Upper lobe of right lung (tissue), 1 donor: ENCODE data around the gene POLR1A. TPM values are rescaled to one million over a fixed set of nuclear protein-coding genes. Genes with fewer than 3 reads are reported as not detected.

ENCODE experiments used
- ATAC-seq: fragments of 200-7000 bp; cut with Tn5 transposase; one replicate; pipeline ENCODE4 v1.9.1; 2020; ENCODE audit warnings: mild to moderate bottlenecking, moderate library complexity
- DNase-seq: peaks from one replicate; pipeline ENCODE4 v3.0.0-alpha.2; 2020
- H3K27ac ChIP-seq: fragments of 200-600 bp; one replicate; pipeline ENCODE4 v1.8.0; 2022
- H3K27me3 ChIP-seq: fragments of 200-600 bp; one replicate; pipeline ENCODE4 v1.8.0; 2022; ENCODE audit warnings: mild to moderate bottlenecking
- H3K36me3 ChIP-seq: fragments of 200-600 bp; one replicate; pipeline ENCODE4 v1.8.0; 2022
- H3K4me1 ChIP-seq: fragments of 200-600 bp; one replicate; pipeline ENCODE4 v1.8.0; 2022
- H3K4me3 ChIP-seq: fragments of 200-600 bp; one replicate; pipeline ENCODE4 v1.8.0; 2022; ENCODE audit warnings: mild to moderate bottlenecking
- H3K9me3 ChIP-seq: fragments of 200-600 bp; one replicate; pipeline ENCODE4 v1.8.0; 2022
- CTCF ChIP-seq: fragments of 200-600 bp; IDR thresholded peaks from one replicate; pipeline ENCODE4 v1.8.0; 2022; ENCODE audit warnings: antibody characterized with exemption
- intact Hi-C: fragments of 100-400 bp; cut with DNase I; formaldehyde crosslinking; loops from one replicate; pipeline ENCODE4 v1.11.0; 2022
- total RNA-seq: library from RNA; stranded (reverse); fragmentation: NEBNext Ultra II Directional; extraction: Animal tissue kit (Norgen Biotek cat#: 25700); gene quantifications from one replicate; pipeline ENCODE4 v1.2.1, GENCODE V29; 2021
- donor health status: DM: no; HTN: yes; CAD: no; lungs with severe emphysema.

The POLR1A gene
- total RNA-seq, 1 donor from 2014 or later, result 26.6 TPM

DNA sequence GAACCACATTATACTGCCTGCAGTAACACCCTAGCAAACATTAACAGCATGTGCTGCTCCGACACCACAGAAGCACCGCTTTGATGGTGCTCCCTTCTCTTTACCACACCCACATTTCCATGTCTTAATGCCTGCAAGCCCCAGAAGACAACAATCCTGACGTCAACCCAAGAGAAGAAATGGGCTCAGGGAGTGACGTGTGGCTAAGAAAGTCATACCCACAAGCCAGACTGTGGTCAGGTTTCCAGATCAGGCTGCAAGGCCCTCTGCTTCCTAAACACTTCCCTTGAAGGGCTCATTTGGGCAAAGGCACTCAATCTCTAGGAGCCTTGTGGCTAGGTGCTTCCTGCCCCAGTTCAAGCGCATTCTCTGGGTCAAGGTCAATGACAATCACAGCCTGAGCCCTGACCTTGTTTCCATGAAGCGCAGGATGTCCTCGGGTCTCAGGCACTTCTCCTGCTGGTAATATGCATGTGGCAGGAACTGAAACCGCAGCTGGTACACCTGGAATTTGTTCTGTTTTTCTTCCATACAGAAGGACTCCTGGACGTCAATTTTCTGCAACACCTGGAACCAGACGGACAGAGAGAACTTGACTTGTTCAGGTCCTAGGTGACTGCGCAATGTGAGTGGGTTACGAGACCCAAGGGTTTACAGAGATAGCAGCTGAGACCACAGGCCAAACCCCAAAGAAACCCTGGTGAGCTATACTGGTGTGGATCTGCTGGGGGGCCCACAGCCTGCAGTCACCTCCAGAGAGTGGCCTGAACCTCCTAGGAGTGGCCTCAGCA is 67.2 kb downstream of the POLR1A start:
- H3K27ac ChIP-seq, result peak overlapping the region; percentile 91
- H3K9me3 ChIP-seq, result no peaks in the 10 kb centered on the region
- DNase-seq, result peak; percentile 33
- H3K36me3 ChIP-seq, result peaks cover 20% of the 10 kb centered on the region
- H3K4me3 ChIP-seq, result no peak overlapping the region
- peaks cover 54% of the 10 kb centered on the region for H3K4me1 ChIP-seq
- peak; percentile 20 for ATAC-seq
- no peak for TF ChIP-seq CTCF
- no peaks in the 10 kb centered on the region for H3K27me3 ChIP-seq
- intact Hi-C loops, result no loop called here

GRCh38 chr2:86037795-86038192 is 67.9 kb downstream of the POLR1A start:
- Histone ChIP-seq H3K9me3 (no peaks in the 10 kb centered on the region), H3K36me3 (peaks cover 21% of the 10 kb centered on the region), H3K27ac (peak overlapping the region; percentile 91), H3K4me1 (peaks cover 54% of the 10 kb centered on the region), H3K4me3 (no peak overlapping the region), H3K27me3 (no peaks in the 10 kb centered on the region)
- intact Hi-C loops, result no loop called here
- ATAC-seq (no peak), DNase-seq (no peak)
- no peak for TF ChIP-seq CTCF

GRCh38 chr2:86037141-86037794 is 68.4 kb downstream of the POLR1A start:
- Histone ChIP-seq H3K27me3 (no peaks in the 10 kb centered on the region), H3K9me3 (no peaks in the 10 kb centered on the region), H3K36me3 (peaks cover 19% of the 10 kb centered on the region), H3K27ac (peak overlapping the region; percentile 91), H3K4me3 (no peak overlapping the region), H3K4me1 (peaks cover 54% of the 10 kb centered on the region)
- peak; percentile 89 for DNase-seq
- TF ChIP-seq CTCF, result no peak
- intact Hi-C loops, result no loop called here
- ATAC-seq, result peak; percentile 75

DNA sequence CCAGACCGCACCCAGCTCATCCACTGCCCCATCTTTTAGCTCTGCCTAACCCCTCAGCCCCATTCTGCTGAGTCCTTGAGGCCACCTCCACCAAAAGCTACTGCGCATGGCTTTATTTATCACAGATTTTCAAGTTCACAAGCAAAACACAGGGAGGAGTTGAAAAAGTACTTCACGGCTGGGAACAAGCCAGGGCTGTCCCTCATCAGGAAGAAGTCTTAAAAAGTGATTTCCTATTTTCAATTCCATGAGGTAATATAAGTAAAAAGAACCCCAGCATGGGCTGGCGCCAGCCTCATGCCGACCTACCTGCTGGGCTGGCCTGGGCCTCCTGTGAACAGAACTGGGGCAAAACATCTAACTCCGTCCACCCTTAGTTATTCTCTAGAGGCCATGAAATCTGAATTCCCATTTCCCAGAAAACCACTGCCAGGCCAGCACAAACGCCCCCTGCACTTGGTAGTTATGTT is 69.0 kb downstream of the POLR1A start:
- intact Hi-C loops, result no loop called here
- Histone ChIP-seq H3K27me3 (no peaks in the 10 kb centered on the region), H3K4me3 (peak overlapping the region; percentile 2), H3K4me1 (peaks cover 54% of the 10 kb centered on the region), H3K27ac (peak overlapping the region; percentile 91), H3K36me3 (peaks cover 19% of the 10 kb centered on the region), H3K9me3 (no peaks in the 10 kb centered on the region)
- DNase-seq (no peak), ATAC-seq (no peak)
- no peak for TF ChIP-seq CTCF

DNA sequence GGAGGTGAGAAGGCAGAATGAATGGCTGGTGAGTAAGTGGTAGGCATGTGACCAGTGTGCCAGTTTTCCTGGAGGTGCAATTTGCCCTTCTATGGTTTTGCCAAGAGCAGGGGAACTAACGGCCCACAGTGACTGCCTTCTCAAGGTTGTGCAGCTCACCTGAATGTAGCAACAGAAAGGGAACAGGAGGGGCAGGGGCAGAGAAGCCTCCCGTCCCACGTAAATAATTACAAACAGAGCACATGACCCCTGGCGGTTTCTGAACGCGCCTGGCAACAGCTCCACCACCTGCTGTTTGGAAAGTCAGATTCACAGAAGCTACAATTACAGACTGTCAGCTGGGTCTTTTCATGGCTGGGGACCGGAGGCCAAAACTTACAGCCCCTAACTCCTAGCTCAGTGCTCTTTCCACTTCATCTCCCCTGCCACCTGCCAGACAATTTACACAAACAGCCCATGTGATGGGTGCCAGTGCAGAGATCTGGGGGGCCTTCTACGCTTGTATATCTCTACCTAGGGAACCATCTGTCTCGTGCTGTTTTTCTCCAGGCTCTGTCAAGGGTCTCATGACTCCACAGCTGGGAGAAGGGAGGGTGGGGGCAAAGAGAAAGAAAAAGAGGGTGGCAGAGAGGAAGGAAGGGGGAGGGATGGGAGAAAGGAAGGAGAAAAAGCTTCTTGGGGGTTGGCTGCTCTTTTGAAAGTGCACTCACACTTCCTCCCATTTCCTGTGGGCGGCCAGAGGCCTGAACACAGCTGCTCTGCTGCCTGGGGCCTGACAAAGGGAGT is 69.6 kb downstream of the POLR1A start:
- intact Hi-C loops, result no loop called here
- DNase-seq (peak; percentile 86), ATAC-seq (peak; percentile 75)
- Histone ChIP-seq H3K9me3 (no peaks in the 10 kb centered on the region), H3K27ac (peak overlapping the region; percentile 91), H3K36me3 (peaks cover 22% of the 10 kb centered on the region), H3K27me3 (no peaks in the 10 kb centered on the region), H3K4me1 (peaks cover 54% of the 10 kb centered on the region), H3K4me3 (peak overlapping the region; percentile 2)
- TF ChIP-seq CTCF, result no peak
